GM21515 (cell line): ENCODE results near the gene RAB36.

Source experiments
- ATAC-seq: cut with Tn5 transposase; IDR thresholded peaks from one replicate; pipeline ENCODE4 v1.9.1; 2021; ENCODE audit not compliant: unreplicated experiment

Gene RAB36

DNA sequence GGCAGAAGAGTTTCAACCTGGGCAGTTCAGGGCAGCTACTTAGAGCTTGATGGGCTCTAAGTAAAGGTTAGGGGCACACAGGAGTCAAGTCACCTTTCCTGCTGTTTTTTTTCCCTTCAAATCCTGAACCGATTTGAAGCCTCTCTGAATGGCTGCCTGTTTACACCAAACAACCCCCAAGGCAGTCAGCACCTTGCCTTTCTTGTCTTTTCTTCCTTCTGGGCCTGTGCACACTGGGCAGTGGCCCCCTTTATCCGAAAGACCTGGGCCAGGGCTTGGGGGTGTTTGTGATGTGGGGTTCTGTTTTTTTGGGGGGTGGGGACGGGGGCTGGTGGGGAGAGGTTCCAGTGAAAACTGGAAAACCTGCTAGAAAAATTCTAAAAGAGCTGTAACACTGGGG, 7.8 kb upstream of the RAB36 start:
- ATAC-seq = no peak

GRCh38 chr22:23137905-23138561, 7.2 kb upstream of the RAB36 start:
- peak; percentile 45 for ATAC-seq

- ATAC-seq = no peak
Observed at GRCh38 chr22:23138584-23139435, 6.5 kb upstream of the RAB36 start.

DNA sequence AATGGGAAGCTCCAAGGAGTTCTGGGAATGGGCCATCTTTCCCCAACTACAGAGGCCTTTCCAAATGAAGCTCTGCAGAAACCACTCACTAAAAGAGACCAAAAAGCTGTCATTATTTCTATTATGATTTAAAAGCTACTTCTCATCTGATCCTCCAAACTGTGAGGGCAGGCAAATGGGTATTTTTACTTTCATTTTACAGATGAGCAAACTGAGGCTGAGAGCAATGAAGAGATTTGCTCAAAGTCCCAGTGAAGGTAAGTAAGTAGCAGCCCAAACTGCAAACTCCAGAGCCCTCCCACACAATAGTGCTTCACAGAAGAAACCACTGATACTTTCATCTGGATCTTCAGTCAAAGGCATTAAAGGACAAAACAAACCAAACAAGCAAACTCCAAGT, 4.9 kb upstream of the RAB36 start:
- ATAC-seq = no peak

DNA sequence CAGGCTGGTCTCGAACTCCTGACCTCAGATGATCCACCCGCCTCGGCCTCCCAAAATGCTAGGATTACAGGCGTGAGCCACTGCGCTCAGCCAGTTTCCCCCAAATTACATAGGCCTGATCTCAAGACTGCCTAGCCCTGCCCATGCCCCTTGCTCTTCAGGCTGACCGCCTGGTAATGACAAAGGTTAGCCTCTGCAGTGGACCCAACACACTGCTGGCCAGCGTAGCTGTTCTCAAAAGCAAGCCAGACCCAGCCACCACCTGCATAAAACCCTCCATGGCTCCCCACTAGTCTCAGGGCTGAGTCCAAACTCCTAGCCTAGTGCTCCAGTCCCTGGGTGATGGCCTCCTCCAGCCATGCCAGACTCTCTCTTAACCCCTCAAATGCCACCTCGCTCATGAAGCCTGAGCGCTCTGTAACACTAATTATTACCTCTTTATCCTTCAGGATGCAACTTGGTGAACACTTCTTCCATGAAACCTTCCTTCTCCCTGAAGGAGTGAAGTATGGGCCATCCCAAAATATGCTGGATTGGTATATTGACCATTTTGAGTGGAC, 2.7 kb upstream of the RAB36 start:
- no peak for ATAC-seq

DNA sequence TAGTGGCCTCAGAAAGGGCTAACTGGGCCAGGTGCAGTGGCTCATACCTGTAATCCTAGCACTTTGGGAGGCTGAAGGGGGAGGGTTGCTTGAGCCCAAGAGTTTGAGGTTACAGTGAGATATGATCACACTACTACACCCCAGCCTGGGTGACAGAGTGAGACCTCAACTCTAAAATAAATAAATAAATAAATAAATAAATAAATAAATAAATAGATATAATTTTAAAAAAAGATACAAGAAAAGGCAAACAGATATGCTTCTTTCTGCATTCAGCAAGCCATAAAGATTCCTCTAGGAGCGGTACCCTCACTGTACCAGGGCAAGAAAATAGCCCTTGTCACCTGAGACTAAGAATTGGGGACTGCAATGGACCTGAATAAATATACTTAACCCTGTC, 2.2 kb upstream of the RAB36 start:
- ATAC-seq = no peak

DNA sequence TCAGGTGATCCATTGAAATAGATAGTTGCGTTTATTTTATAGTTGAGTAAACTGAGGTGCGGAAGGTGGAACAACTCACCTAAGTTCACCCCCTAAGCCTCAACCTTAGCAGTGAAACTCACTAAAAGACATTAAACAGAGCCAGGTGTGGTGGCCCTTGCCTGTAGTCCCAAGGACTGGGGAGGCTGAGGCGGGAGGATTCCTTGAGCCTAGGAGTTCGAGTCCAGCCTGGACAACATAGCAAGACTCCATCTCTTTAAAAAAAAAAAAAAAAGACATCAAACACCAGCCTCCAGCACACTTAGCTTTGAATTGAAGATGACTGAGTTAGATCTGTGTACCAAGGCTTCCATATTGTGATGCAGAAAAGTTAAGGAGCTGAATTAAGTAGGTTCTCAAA, 845 bp upstream of the RAB36 start:
- ATAC-seq = no peak

- ATAC-seq = no peak
Observed at GRCh38 chr22:23145878-23146470, 697 bp downstream of the RAB36 start.

GRCh38 chr22:23146478-23147205, 1.4 kb downstream of the RAB36 start:
- ATAC-seq = no peak

DNA sequence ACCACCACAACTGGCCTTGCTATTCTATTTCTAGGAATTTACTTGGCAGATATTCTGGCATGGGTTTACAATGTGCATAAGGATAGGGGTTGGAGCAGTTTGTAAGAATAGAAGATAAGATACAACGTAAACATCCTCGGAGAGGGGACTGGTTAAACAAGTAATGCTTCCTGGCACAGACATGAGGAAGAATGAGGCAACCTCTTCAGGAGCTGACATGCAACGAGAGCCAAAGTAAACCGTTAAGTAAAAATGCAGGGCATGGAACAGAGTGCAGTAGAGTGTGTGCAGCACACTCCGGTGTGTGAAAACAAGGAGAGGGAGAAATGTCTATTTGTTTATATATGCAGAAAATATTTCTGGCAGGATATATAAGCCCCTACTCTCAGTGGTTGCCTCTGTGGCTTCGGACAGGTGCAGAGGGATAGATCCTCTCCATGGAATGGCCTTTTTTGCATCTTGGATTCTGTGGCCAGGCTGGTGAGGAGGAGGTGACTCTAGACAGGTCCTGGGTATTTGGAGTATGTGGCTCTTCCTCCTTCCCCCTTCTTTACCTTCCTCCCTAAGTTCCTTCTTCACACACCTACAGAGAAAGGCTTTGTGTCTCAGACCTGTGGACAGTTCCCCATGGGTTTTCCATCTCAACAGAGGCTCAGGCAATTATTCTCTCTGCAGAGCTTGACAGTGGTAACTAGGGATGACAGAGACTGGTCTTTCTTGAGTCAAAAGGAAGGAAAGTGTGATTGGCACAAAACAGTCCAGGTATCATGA, 2.5 kb downstream of the RAB36 start:
- no peak for ATAC-seq

- ATAC-seq = no peak
Observed at GRCh38 chr22:23149743-23150238, 4.5 kb downstream of the RAB36 start.

DNA sequence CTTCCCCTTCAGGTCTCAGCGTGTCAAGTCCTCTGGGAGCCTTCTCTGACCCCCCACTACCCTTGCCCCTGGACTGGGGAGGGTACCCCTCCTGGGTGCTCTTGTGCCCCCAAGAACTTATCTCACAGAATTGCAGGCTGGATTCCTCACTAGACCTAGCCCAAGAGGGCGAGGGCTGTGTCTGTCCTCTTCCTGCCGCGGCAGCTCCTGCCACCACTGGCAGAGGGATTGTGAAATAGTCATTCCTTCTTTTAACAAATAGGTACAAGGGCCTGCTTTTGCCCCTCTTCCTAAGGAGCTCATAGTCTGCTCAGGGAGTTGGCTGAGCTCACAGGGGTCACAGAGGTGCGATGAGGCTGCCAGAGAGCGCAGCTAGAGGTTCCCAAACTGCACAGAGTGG, 5.5 kb downstream of the RAB36 start:
- ATAC-seq = no peak

GRCh38 chr22:23151827-23152226, 6.5 kb downstream of the RAB36 start:
- ATAC-seq = no peak

DNA sequence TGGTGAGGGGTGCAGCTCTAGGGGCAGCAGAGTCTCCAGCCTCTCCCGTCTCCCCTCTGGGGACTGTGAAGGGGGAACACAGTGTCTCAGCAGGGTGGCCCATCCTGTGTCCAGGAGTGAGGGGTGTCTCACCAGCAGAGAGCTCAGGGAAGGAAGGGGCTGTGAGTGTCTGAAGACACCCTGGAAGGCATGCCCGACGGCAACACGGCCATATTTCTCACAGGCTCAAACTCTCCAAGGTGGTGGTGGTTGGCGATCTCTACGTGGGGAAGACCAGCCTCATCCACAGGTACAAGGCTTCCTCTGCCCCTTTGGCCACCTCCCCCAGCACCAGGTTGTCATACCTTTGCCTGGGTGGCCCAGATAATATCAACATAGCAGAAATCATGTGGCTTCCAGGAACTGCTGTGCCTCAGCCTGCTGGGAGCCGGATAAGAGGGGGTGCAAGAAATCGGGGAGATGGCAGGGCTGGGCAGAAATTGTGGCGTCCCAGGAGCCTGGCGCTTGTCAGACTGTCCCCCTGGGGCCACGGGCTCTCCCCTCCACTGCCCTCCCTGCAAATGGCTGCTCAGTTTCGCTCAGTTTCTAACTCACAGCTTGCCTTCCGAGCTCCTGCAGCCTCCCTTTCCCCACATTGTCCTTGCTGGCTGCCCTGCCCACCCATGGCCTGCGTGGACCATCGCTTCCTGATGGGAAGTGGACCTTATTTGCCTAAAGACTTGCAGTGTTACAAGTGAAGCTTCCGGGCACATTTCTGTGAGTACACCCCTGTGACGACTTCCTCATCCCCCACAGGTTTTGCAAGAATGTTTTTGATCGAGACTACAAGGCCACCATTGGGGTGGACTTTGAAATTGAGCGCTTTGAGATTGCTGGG, 7.2 kb downstream of the RAB36 start:
- no peak for ATAC-seq

DNA sequence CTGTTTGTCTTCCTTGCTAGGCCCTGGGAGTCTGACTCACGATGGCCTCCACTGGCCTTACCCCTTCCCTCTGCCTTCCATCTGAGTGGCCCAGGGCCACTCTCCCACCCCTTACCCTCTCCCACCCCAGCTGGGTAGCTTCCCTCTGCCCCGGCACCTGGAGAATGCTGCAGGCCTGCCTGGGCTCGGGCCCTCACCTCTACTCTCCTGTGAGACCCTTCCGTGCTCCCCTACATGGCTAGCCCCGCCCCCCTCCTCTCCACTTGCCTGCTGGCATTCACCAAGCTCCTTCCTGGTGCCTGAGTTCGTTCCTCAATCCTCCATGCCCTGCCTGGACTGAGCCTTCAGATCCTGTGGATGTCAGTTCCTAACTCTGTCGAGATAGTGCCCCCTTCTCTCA, 8.7 kb downstream of the RAB36 start:
- ATAC-seq = no peak

DNA sequence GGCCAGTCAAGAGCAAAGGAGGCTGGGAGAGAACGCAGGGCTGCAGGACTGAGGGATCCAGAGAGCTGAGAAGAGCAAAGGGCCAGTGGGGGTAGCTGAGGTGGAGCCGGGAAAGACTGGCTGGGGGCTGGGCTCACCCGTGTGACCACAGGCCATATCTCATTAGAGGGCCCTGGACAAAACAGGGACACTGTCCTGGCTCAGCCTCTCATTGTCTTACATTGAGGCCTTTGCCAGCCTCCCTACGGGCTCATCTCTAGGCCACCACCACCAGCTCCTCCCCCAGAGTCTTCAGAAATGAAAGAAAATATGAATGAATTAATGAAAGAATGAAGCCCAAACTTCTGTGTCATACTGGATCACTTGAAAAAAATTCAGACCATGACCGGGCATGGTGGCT, 9.2 kb downstream of the RAB36 start:
- ATAC-seq = no peak

- ATAC-seq = no peak
Observed at GRCh38 chr22:23155143-23155542, 9.9 kb downstream of the RAB36 start.

DNA sequence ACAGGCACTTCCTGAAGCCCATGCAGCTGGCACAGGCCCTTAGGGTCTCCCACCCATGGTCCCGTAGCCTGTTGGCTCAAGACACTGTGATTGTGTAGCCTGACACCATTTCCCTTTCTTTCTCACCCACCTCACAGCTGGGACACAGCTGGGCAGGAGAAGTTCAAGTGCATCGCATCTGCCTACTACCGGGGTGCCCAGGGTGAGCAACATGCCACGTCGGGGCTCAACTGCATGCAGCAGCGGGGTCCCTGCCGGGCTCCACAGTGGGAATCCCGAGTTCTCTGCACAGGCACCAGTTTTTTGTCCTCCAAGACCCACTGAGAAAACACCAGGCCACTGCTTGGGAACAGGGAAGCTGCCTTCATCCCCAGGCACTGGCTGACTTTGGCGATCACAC, 10.6 kb downstream of the RAB36 start:
- no peak for ATAC-seq

- ATAC-seq = no peak
Observed at GRCh38 chr22:23156286-23156685, 11.0 kb downstream of the RAB36 start.
